ENCODE data around the gene ZNF445.
"Not testable (repeated sequence)": the region's sequence is repeated elsewhere in the genome, so short reads cannot be mapped to it uniquely, and the experiment has no call there.

The ZNF445 gene

DNA sequence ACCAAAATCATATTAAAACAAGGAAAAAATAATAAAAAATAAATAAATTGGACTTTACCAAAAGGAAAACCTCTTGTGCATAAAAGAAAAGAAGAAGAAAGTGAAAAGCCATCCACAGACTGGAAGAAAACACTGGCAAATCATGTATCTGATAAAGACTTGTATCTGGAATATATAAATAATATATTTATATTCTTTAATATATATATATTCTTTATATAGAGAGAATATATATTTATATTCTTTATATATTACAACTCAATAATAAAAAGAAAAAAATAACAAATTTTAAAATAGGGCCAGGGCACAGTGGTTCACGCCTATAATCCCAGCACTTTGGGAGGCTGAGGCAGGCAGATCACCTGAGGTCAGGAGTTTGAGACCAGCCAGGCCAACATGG is 27.1 kb upstream of the ZNF445 start:
- Mint-ChIP-seq H3K27ac (no peak overlapping the region), H3K4me3 (no peak overlapping the region), H3K36me3 (ENCODE audit: low read depth) (peaks cover 91% of the 10 kb centered on the region), H3K4me1 (peaks cover 13% of the 10 kb centered on the region), H3K27me3 (ENCODE audit: low read depth, poor library complexity) (peaks cover 2% of the 10 kb centered on the region), H3K9me3 (peaks cover 83% of the 10 kb centered on the region)
- TF ChIP-seq, protein P1, sequence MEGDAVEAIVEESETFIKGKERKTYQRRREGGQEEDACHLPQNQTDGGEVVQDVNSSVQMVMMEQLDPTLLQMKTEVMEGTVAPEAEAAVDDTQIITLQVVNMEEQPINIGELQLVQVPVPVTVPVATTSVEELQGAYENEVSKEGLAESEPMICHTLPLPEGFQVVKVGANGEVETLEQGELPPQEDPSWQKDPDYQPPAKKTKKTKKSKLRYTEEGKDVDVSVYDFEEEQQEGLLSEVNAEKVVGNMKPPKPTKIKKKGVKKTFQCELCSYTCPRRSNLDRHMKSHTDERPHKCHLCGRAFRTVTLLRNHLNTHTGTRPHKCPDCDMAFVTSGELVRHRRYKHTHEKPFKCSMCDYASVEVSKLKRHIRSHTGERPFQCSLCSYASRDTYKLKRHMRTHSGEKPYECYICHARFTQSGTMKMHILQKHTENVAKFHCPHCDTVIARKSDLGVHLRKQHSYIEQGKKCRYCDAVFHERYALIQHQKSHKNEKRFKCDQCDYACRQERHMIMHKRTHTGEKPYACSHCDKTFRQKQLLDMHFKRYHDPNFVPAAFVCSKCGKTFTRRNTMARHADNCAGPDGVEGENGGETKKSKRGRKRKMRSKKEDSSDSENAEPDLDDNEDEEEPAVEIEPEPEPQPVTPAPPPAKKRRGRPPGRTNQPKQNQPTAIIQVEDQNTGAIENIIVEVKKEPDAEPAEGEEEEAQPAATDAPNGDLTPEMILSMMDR (IDR thresholded peaks at IDR 0.05) = no peak
- DNase-seq = no peak

GRCh38 chr3:44503178-44503577 is 25.7 kb upstream of the ZNF445 start:
- not testable (repeated sequence) for DNase-seq; H3K4me1 Mint-ChIP-seq; H3K27me3 Mint-ChIP-seq (ENCODE audit: low read depth, poor library complexity); H3K27ac Mint-ChIP-seq; H3K4me3 Mint-ChIP-seq
- peaks cover 94% of the 10 kb centered on the region for H3K36me3 Mint-ChIP-seq (ENCODE audit: low read depth)
- peaks cover 88% of the 10 kb centered on the region for H3K9me3 Mint-ChIP-seq

DNA sequence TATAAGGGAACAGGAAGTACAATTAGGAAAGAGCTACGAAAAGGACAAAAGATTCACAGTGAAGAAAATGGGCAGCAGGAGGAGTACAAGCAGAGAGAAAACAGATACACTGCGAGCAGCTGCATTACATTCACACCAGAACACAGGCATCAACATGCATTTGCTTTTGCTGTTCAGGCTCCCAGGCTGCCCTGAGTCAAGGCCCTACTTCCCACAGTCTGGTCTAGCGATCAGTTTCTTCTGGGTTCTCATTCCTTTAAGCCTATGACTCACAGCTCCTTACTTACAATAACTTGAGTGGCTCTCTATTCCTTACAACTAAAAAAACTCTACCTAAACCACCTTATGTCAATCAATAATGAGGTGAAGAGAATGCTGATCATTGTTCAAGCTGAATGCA is 24.5 kb upstream of the ZNF445 start:
- TF ChIP-seq, protein P1 (IDR thresholded peaks at IDR 0.05) = no peak
- H3K27me3 Mint-ChIP-seq (ENCODE audit: low read depth, poor library complexity) = no peaks in the 10 kb centered on the region
- H3K27ac Mint-ChIP-seq = no peak overlapping the region
- peaks cover 93% of the 10 kb centered on the region for H3K9me3 Mint-ChIP-seq
- no peak overlapping the region for H3K4me3 Mint-ChIP-seq
- no peak for DNase-seq
- H3K36me3 Mint-ChIP-seq (ENCODE audit: low read depth) = peaks cover 94% of the 10 kb centered on the region
- no peaks in the 10 kb centered on the region for H3K4me1 Mint-ChIP-seq

- H3K27ac Mint-ChIP-seq; DNase-seq; H3K4me1 Mint-ChIP-seq; H3K4me3 Mint-ChIP-seq; H3K27me3 Mint-ChIP-seq (ENCODE audit: low read depth, poor library complexity): not testable (repeated sequence)
- Mint-ChIP-seq H3K36me3 (ENCODE audit: low read depth) (peaks cover 94% of the 10 kb centered on the region), H3K9me3 (peaks cover 93% of the 10 kb centered on the region)
Measured at GRCh38 chr3:44499899-44500168, 22.4 kb upstream of the ZNF445 start.

DNA sequence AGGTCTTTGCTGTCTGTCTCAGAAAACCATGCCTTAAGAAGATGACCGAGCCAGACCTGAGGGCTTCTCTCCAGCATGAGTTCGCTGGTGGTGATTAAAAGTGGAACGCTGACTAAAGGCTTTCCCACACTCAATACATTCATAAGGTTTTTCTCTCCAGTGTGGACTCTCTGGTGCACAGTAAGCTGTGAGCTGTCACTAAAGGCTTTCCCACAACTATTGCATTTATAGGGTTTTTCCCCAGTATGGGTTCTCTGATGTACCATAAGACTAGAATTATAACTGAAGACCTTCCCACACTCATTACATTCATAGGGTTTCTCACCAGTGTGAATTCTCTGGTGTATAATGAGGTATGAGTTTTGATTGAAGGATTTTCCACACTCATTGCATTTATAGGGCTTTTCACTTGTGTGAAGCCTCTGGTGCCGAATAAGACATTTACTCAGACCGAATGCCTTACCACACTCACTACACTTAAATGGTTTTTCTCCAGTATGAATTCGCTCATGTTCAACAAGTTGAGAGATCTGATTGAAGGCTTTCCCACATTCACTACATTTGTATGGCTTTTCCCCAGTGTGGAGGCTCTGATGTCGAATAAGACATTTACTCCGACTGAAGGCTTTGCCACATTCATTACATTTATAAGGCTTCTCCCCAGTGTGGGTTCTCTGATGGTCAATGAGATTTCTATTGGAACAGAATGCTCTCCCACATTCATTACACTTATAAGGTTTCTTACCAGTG is 21.9 kb upstream of the ZNF445 start:
- Mint-ChIP-seq H3K36me3 (ENCODE audit: low read depth) (peaks cover 99% of the 10 kb centered on the region), H3K27me3 (ENCODE audit: low read depth, poor library complexity) (no peaks in the 10 kb centered on the region), H3K4me3 (no peak overlapping the region), H3K4me1 (no peaks in the 10 kb centered on the region), H3K9me3 (peaks cover 96% of the 10 kb centered on the region), H3K27ac (no peak overlapping the region)
- TF ChIP-seq, protein P1 (IDR thresholded peaks at IDR 0.05) = no peak
- DNase-seq = no peak

GRCh38 chr3:44495636-44496415 is 18.4 kb upstream of the ZNF445 start:
- H3K27me3 Mint-ChIP-seq (ENCODE audit: low read depth, poor library complexity) = no peaks in the 10 kb centered on the region
- H3K36me3 Mint-ChIP-seq (ENCODE audit: low read depth) = peaks cover 100% of the 10 kb centered on the region
- TF ChIP-seq, protein P1 (IDR thresholded peaks at IDR 0.05) = no peak
- no peak overlapping the region for H3K4me3 Mint-ChIP-seq
- peaks cover 98% of the 10 kb centered on the region for H3K9me3 Mint-ChIP-seq
- no peak overlapping the region for H3K27ac Mint-ChIP-seq
- DNase-seq = no peak
- H3K4me1 Mint-ChIP-seq = no peaks in the 10 kb centered on the region

DNA sequence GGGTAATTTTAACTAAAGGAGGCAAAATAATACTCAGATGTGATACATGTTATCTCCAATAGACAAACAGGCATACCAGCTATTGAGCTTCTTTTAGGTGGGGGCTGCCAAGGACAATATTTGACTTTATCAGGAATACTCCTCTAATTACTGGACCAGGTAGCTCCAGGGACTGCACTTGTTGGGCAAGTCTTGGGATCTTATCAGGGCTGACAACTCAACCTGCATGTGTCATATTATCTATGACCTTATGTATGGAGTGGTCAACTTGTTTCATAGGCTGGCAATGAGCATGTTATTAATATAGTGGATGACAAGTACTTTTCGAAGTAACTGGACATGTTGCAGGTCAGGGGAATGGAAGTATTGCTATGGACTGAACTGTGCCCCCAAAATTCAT is 15.0 kb upstream of the ZNF445 start:
- H3K9me3 Mint-ChIP-seq = peaks cover 96% of the 10 kb centered on the region
- H3K36me3 Mint-ChIP-seq (ENCODE audit: low read depth) = peaks cover 94% of the 10 kb centered on the region
- H3K27me3 Mint-ChIP-seq (ENCODE audit: low read depth, poor library complexity) = no peaks in the 10 kb centered on the region
- TF ChIP-seq, protein P1 (IDR thresholded peaks at IDR 0.05) = no peak
- H3K4me3 Mint-ChIP-seq = no peak overlapping the region
- no peak for DNase-seq
- H3K27ac Mint-ChIP-seq = no peak overlapping the region
- no peaks in the 10 kb centered on the region for H3K4me1 Mint-ChIP-seq
